Fibroblast of lung (primary cell): ENCODE results near the gene DSCAML1. TPM values are rescaled to one million over a fixed set of nuclear protein-coding genes. Genes with fewer than 3 reads are reported as not detected.

Experiments
- DNase-seq, 2 donors: peaks; one replicate each; pipeline versions ENCODE4 v3.0.0 to v3.0.0-alpha.2; 2010; ENCODE audit warnings: low read depth in 2 of 2
- H2AFZ ChIP-seq: 2 replicates; pipeline ENCODE4 v1.5.1; 2012; ENCODE audit warnings: low read length, control low read depth, inconsistent platforms
- H3K27ac ChIP-seq: 2 replicates; pipeline ENCODE4 v1.5.1; 2011; ENCODE audit warnings: low read length, control low read depth; ENCODE audit not compliant: insufficient read depth
- H3K27me3 ChIP-seq: 2 replicates; pipeline ENCODE4 v1.5.1; 2011; ENCODE audit warnings: mild to moderate bottlenecking, low read length; ENCODE audit not compliant: control insufficient read depth, insufficient read depth
- H3K36me3 ChIP-seq: 2 replicates; pipeline ENCODE4 v1.5.1; 2011; ENCODE audit warnings: low read length; ENCODE audit not compliant: control insufficient read depth, insufficient read depth
- H3K4me1 ChIP-seq: 2 replicates; pipeline ENCODE4 v1.5.1; 2011; ENCODE audit warnings: low read length; ENCODE audit not compliant: control insufficient read depth, insufficient read depth; ENCODE audit errors: extremely low read depth
- H3K4me2 ChIP-seq: 2 replicates; pipeline ENCODE4 v1.5.1; 2011; ENCODE audit warnings: low read length, control low read depth; ENCODE audit not compliant: insufficient read depth; ENCODE audit errors: extremely low read depth
- H3K4me3 ChIP-seq, 4 experiments: fragments of 200-600 bp in 1 of 4; sonication (generic) in 1 of 4; replicated peaks in 1 of 4; 2 replicates each; pipeline ENCODE4 v1.5.1; 2011 to 2016; ENCODE audit warnings: low read length in 4 of 4, low read depth in 3 of 4, mild to moderate bottlenecking in 3 of 4, control low read depth in 2 of 4, inconsistent platforms in 1 of 4, mixed read lengths in 1 of 4; ENCODE audit not compliant: insufficient read depth in 1 of 4; ENCODE audit errors: control extremely low read depth in 1 of 4
- H3K79me2 ChIP-seq: 2 replicates; pipeline ENCODE4 v1.5.1; 2012; ENCODE audit warnings: mild to moderate bottlenecking, low read length, inconsistent platforms; ENCODE audit not compliant: control insufficient read depth, insufficient read depth
- H3K9ac ChIP-seq: 2 replicates; pipeline ENCODE4 v1.5.1; 2011; ENCODE audit warnings: mild to moderate bottlenecking, low read length, control low read depth; ENCODE audit not compliant: insufficient read depth
- H3K9me3 ChIP-seq: 2 replicates; pipeline ENCODE4 v1.5.1; 2012; ENCODE audit warnings: low read depth, low read length; ENCODE audit not compliant: control insufficient read depth, insufficient read depth
- H4K20me1 ChIP-seq: 2 replicates; pipeline ENCODE4 v1.5.1; 2011; ENCODE audit warnings: low read length; ENCODE audit not compliant: control insufficient read depth, insufficient read depth; ENCODE audit errors: extremely low read depth
- CTCF ChIP-seq, 2 donors: IDR thresholded peaks in 1 of 2; conservative IDR thresholded peaks in 1 of 2; 1 replicate in 1 of 2; 2 replicates in 1 of 2; pipeline ENCODE4 v1.5.1; 2011 to 2012; ENCODE audit warnings: low read length in 2 of 2, control low read depth in 1 of 2, inconsistent platforms in 1 of 2, low read depth in 1 of 2, mild to moderate bottlenecking in 1 of 2
- EZH2 ChIP-seq: IDR thresholded peaks from 2 replicates; pipeline ENCODE4 v1.5.1; 2012; ENCODE audit warnings: low read length, control low read depth, mild to moderate bottlenecking; ENCODE audit errors: missing control alignments
- polyA plus RNA-seq, 2 donors: library from polyadenylated mRNA; depleted of rRNA in 1 of 2; stranded (reverse) in 1 of 2; unstranded in 1 of 2; fragments of >200 nt; gene quantifications; 2 replicates each; pipeline ENCODE4 v1.2.1, GENCODE V29; 2011 to 2012; ENCODE audit warnings: missing spikeins in 1 of 2
- total RNA-seq: library from RNA; depleted of rRNA; stranded (reverse); fragments of >200 nt; gene quantifications from 2 replicates; pipeline ENCODE4 v1.2.1, GENCODE V29; 2014

DSCAML1 gene
- total and polyA plus RNA-seq, 2 donors (not counting 1 experiment from before 2014, with no cell fraction given), result not detected

GRCh38 chr11:117678658-117679406, 118.2 kb downstream of the DSCAML1 start:
- Histone ChIP-seq H3K79me2 (no peaks in the 10 kb centered on the region), H3K27ac (no peak overlapping the region), H3K9me3 (no peaks in the 10 kb centered on the region), H2AFZ (no peak overlapping the region), H3K36me3 (no peaks in the 10 kb centered on the region), H3K4me1 (no peaks in the 10 kb centered on the region), H3K4me3 (no peak overlapping the region), H3K27me3 (no peaks in the 10 kb centered on the region), H3K4me2 (no peak overlapping the region), H3K9ac (no peak overlapping the region), H4K20me1 (no peaks in the 10 kb centered on the region)
- DNase-seq, result no peak
- TF ChIP-seq CTCF (conservative IDR thresholded peaks at IDR 0.05 in 1 of 2, IDR thresholded peaks at IDR 0.05 in 1 of 2; ENCODE audit: low read depth in 1 of 2, low read length in 2 of 2), result no peak

GRCh38 chr11:117677729-117678310, 119.2 kb downstream of the DSCAML1 start:
- no peak overlapping the region for H3K4me3 ChIP-seq
- H3K9me3 ChIP-seq, result no peaks in the 10 kb centered on the region
- H2AFZ ChIP-seq, result no peak overlapping the region
- no peak overlapping the region for H3K4me2 ChIP-seq
- H4K20me1 ChIP-seq, result no peaks in the 10 kb centered on the region
- TF ChIP-seq CTCF (conservative IDR thresholded peaks at IDR 0.05 in 1 of 2, IDR thresholded peaks at IDR 0.05 in 1 of 2; ENCODE audit: low read depth in 1 of 2, low read length in 2 of 2), result no peak
- no peak for TF ChIP-seq EZH2
- no peaks in the 10 kb centered on the region for H3K4me1 ChIP-seq
- DNase-seq, result no peak
- no peaks in the 10 kb centered on the region for H3K27me3 ChIP-seq
- no peaks in the 10 kb centered on the region for H3K36me3 ChIP-seq
- H3K27ac ChIP-seq, result no peak overlapping the region
- no peaks in the 10 kb centered on the region for H3K79me2 ChIP-seq
- H3K9ac ChIP-seq, result no peak overlapping the region

GRCh38 chr11:117676501-117676900, 120.5 kb downstream of the DSCAML1 start:
- H3K4me3 ChIP-seq, result no peak overlapping the region
- H3K4me2 ChIP-seq, result no peak overlapping the region
- no peak for DNase-seq
- no peak overlapping the region for H3K9ac ChIP-seq
- H3K27me3 ChIP-seq, result no peaks in the 10 kb centered on the region
- H2AFZ ChIP-seq, result no peak overlapping the region
- no peaks in the 10 kb centered on the region for H3K9me3 ChIP-seq
- H3K27ac ChIP-seq, result no peak overlapping the region
- TF ChIP-seq CTCF (conservative IDR thresholded peaks at IDR 0.05 in 1 of 2, IDR thresholded peaks at IDR 0.05 in 1 of 2; ENCODE audit: low read depth in 1 of 2, low read length in 2 of 2) (no peak), EZH2 (no peak)
- H3K36me3 ChIP-seq, result no peaks in the 10 kb centered on the region
- no peaks in the 10 kb centered on the region for H3K79me2 ChIP-seq
- no peaks in the 10 kb centered on the region for H3K4me1 ChIP-seq
- H4K20me1 ChIP-seq, result no peaks in the 10 kb centered on the region
